Gastroesophageal sphincter (tissue), 4 donors: ENCODE measurements around the gene INO80. TPM values are rescaled to one million over a fixed set of nuclear protein-coding genes. Genes with fewer than 3 reads are reported as not detected.
"Not testable (repeated sequence)": the region's sequence is repeated elsewhere in the genome, so short reads cannot be mapped to it uniquely, and the experiment has no call there.

ENCODE experiments used
- ATAC-seq: fragments of 150-250 bp; one replicate; pipeline ENCODE4 v1.9.1; 2016; ENCODE audit warnings: mild to moderate bottlenecking, moderate library complexity
- H3K27ac ChIP-seq, 4 donors: fragments of 200-600 bp; sonication (generic) in 3 of 4; 1 replicate in 3 of 4; 2 replicates in 1 of 4; pipeline ENCODE4 v1.5.1; 2016 to 2019
- H3K27me3 ChIP-seq: fragments of 200-600 bp; sonication (generic); one replicate; pipeline ENCODE4 v1.5.1; 2019
- H3K36me3 ChIP-seq, 2 donors: fragments of 200-600 bp; sonication (generic); one replicate each; pipeline ENCODE4 v1.5.1; 2019; ENCODE audit warnings: control low read depth in 1 of 2
- H3K4me1 ChIP-seq, 3 donors: fragments of 200-600 bp; sonication (generic); 1 replicate in 2 of 3; 2 replicates in 1 of 3; pipeline ENCODE4 v1.5.1; 2016 to 2019; ENCODE audit warnings: control low read depth in 2 of 3
- H3K4me3 ChIP-seq, 2 donors: fragments of 200-600 bp; sonication (generic); one replicate each; pipeline ENCODE4 v1.5.1; 2019; ENCODE audit warnings: mild to moderate bottlenecking in 1 of 2, moderate library complexity in 1 of 2
- H3K9me3 ChIP-seq, 3 donors: fragments of 200-600 bp; sonication (generic); one replicate each; pipeline ENCODE4 v1.5.1; 2017 to 2019; ENCODE audit warnings: control low read depth in 2 of 3
- EP300 ChIP-seq: sonication (generic); formaldehyde crosslinking; IDR thresholded peaks from one replicate; pipeline ENCODE4 v1.6.1; 2017; ENCODE audit warnings: antibody characterized with exemption, mild to moderate bottlenecking
- POLR2A ChIP-seq, 2 donors: fragments of 450-650 bp; IDR thresholded peaks; one replicate each; pipeline ENCODE4 v1.6.1; 2017; ENCODE audit warnings: antibody characterized with exemption in 2 of 2, mild to moderate bottlenecking in 2 of 2, moderate library complexity in 1 of 2
- POLR2AphosphoS5 ChIP-seq: sonication (generic); formaldehyde crosslinking; IDR thresholded peaks from one replicate; pipeline ENCODE4 v1.6.1; 2017; ENCODE audit warnings: antibody characterized with exemption
- WGBS, 2 donors: methylation state at CpG; one replicate each; pipeline ENCODE4 v1.1.5; 2018; ENCODE audit warnings: low coverage in 1 of 2; 5-methylcytosine and 5-hydroxymethylcytosine counted together
- total RNA-seq, 4 donors: library from RNA; depleted of rRNA; stranded (reverse); fragments of >200 nt; gene quantifications; one replicate each; pipeline ENCODE4 v1.1.0, GENCODE V29; 2016
- TF ChIP-seq, protein P1 (sequence below), 4 experiments: fragments of 200-600 bp in 2 of 4; fragments of 450-650 bp in 2 of 4; sonication (generic) in 1 of 4; IDR thresholded peaks; one replicate each; pipeline ENCODE4 v1.5.1; 2017 to 2019; ENCODE audit warnings: antibody characterized with exemption in 4 of 4, mild to moderate bottlenecking in 2 of 4, moderate library complexity in 2 of 4

INO80 gene
- total RNA-seq, 4 donors from 2014 or later, result 18.0 to 61.3 (median 32.2) TPM

DNA sequence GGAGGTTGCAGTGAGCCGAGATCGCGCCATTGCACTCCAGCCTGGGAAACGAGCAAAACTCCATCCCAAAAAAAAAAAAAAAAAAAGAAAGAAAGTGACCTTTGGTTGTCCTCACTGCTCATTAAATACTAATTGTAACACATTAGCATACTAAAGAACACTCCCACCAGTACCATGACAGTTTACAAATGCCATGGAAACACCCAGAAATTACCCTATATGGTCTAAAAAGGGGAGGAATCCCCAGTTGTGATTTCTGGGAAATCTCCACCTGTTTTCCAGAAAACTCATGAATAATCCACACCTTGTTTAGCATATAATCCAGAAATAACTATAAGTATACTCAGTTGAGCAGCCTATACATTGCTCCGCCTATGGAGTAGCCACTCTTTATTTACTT, 23.5 kb upstream of the INO80 start:
- H3K9me3 ChIP-seq, result no peaks in the 10 kb centered on the region
- no peaks in the 10 kb centered on the region for H3K4me1 ChIP-seq
- no peak overlapping the region for H3K4me3 ChIP-seq
- WGBS, 2 donors, result 76 to 90% methylated on average over 2 to 5 of the region's 5 CpGs
- ATAC-seq, result no peak
- TF ChIP-seq POLR2AphosphoS5 (no peak), EP300 (no peak), POLR2A (IDR thresholded peaks at IDR 0.05) (no peak)
- TF ChIP-seq, protein P1, sequence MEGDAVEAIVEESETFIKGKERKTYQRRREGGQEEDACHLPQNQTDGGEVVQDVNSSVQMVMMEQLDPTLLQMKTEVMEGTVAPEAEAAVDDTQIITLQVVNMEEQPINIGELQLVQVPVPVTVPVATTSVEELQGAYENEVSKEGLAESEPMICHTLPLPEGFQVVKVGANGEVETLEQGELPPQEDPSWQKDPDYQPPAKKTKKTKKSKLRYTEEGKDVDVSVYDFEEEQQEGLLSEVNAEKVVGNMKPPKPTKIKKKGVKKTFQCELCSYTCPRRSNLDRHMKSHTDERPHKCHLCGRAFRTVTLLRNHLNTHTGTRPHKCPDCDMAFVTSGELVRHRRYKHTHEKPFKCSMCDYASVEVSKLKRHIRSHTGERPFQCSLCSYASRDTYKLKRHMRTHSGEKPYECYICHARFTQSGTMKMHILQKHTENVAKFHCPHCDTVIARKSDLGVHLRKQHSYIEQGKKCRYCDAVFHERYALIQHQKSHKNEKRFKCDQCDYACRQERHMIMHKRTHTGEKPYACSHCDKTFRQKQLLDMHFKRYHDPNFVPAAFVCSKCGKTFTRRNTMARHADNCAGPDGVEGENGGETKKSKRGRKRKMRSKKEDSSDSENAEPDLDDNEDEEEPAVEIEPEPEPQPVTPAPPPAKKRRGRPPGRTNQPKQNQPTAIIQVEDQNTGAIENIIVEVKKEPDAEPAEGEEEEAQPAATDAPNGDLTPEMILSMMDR (IDR thresholded peaks at IDR 0.05), result no peak
- no peaks in the 10 kb centered on the region for H3K27me3 ChIP-seq
- no peaks in the 10 kb centered on the region for H3K36me3 ChIP-seq
- H3K27ac ChIP-seq, result no peak overlapping the region

DNA sequence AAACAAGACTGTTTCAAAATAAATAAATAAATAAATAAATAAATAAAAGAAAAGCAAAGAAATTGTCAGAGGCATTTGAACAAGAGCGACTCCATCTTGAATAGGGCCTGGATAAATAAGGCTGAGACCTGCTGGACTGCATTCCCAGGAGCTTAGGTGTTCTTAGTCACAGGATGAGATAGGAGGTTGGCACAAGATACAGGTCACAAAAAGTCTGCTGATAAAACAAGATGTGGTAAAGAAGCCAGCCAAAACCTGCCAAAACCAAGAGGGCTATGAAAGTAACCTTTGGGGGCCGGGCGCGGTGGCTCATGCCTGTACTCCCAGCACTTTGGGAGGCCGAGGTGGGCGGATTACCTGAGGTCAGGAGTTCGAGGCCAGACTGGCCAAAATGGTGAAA, 23.0 kb upstream of the INO80 start:
- H3K27ac ChIP-seq, H3K4me1 ChIP-seq, H3K27me3 ChIP-seq, H3K4me3 ChIP-seq, H3K36me3 ChIP-seq, ATAC-seq, H3K9me3 ChIP-seq: not testable (repeated sequence)
- WGBS, 2 donors, result 83 to 100% methylated on average over 1 to 2 of the region's 7 CpGs

DNA sequence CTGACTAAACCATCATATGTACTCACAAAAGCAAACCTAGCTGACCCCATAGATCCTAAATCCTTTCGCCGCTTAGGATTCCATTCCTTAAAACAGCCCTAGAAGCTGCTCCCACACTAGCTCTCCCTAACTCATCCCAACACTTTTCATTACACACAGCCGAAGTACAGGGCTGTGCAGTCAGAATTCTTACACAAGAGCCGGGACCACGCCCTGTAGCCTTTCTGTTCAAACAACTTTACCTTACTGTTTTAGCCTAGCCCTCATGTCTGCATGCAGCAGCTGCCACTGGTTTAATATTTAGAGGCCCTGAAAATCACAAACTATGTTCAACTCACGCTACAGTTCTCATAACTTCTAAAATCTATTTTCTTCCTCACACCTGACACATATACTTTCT, 19.5 kb upstream of the INO80 start:
- WGBS, 2 donors, result 91 to 92% methylated on average over 5 to 6 of the region's 6 CpGs
- ATAC-seq, H3K27me3 ChIP-seq, H3K4me3 ChIP-seq, H3K27ac ChIP-seq, H3K4me1 ChIP-seq, H3K36me3 ChIP-seq: not testable (repeated sequence)
- H3K9me3 ChIP-seq, result peaks cover 0 to 11% (median 0%) of the 10 kb centered on the region in 3 donors

DNA sequence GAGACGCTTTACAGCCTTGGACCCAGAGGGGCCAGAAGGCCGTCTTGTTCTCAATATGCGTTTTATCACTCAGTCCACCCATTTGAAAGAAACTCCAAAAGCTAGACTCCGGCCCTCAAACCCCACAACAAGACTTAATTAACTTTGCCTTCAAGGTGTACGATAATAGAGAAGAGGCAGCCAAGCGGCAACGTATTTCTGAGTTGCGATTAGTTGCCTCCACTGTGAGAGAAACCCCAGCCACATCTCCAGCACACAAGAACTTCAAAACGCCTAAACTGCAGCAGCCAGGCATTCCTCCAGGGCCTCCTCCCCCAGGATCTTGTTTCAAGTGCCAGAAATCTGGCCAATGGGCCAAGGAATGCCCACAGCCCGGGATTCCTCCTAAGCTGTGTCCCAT, 17.4 kb upstream of the INO80 start:
- TF ChIP-seq, protein P1 (IDR thresholded peaks at IDR 0.05), result no peak
- TF ChIP-seq EP300 (no peak), POLR2AphosphoS5 (no peak), POLR2A (IDR thresholded peaks at IDR 0.05) (no peak)
- no peaks in the 10 kb centered on the region for H3K36me3 ChIP-seq
- H3K4me1 ChIP-seq, result no peaks in the 10 kb centered on the region
- ATAC-seq, result no peak
- no peak overlapping the region for H3K4me3 ChIP-seq
- 73 to 89% methylated on average over 2 to 8 of the region's 10 CpGs for WGBS, 2 donors
- no peak overlapping the region for H3K27ac ChIP-seq
- peaks cover 0 to 13% (median 0%) of the 10 kb centered on the region in 3 donors for H3K9me3 ChIP-seq
- no peaks in the 10 kb centered on the region for H3K27me3 ChIP-seq

DNA sequence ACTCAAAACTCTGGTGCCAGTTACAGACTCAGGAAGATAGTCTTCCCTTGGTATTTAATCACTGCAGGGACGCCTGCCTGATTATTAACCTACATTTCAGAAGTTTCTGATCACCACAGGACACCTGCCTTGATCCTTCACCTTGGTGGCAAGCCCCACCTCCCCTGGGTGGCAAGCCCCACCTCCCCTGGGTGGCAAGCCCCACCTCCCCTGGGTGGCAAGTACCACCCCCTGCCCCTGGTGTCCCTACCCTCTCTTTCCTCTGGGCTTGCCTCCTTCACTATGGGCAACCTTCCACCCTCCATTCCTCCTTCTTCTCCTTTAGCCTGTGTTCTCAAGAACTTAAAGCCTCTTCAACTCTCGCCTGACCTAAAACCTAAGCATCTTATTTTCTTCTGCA, 16.0 kb upstream of the INO80 start:
- WGBS, 2 donors, result 98 to 100% methylated on average over 1 to 2 of the region's 2 CpGs
- H3K9me3 ChIP-seq, result peaks cover 0 to 13% (median 0%) of the 10 kb centered on the region in 3 donors
- H3K4me3 ChIP-seq, ATAC-seq, H3K27ac ChIP-seq, H3K4me1 ChIP-seq, H3K27me3 ChIP-seq, H3K36me3 ChIP-seq: not testable (repeated sequence)

DNA sequence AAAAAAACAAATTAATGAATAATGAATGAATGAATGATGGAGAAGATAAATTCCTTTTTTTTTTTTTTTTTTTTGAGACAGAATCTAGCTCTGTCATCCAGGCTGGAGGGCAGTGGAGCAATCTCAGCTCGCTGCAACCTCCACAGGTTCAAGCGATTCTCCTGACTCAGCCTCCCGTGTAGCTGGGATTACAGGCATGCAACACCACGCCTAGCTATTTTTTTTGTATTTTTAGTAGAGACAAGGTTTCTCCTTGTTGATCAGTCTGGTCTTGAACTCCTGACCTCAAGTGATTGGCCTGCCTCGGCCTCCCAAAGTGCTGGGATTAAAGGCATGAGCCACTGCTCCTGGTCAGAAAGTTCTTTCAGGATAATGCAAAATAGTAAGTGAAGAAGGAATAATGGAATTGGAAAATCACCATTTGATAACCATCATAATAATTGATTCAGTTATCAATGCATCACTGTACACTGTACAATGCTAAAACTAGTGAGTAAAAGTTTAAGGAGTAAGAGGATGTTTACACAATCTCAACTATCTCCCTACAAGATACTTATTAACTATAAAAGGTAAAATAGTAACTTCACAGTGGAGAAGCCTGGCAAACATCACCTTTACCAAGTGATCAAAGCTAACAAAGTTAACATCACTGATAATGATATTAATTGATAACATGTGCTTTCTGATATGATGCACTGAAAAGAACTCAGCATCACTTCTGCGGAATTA, 12.3 kb upstream of the INO80 start:
- peaks cover 34% of the 10 kb centered on the region for H3K27me3 ChIP-seq
- ATAC-seq, result no peak
- peaks cover 0 to 13% (median 0%) of the 10 kb centered on the region in 3 donors for H3K9me3 ChIP-seq
- H3K4me1 ChIP-seq, result no peaks in the 10 kb centered on the region
- 84 to 88% methylated on average over 6 of the region's 6 CpGs for WGBS, 2 donors
- H3K36me3 ChIP-seq, result no peaks in the 10 kb centered on the region
- TF ChIP-seq POLR2A (IDR thresholded peaks at IDR 0.05) (no peak), EP300 (no peak), POLR2AphosphoS5 (no peak)
- TF ChIP-seq, protein P1 (IDR thresholded peaks at IDR 0.05), result no peak
- no peak overlapping the region for H3K4me3 ChIP-seq
- no peak overlapping the region for H3K27ac ChIP-seq
